Measurements from ENCODE around the gene GRIA1. TPM values are rescaled to one million over a fixed set of nuclear protein-coding genes. Genes with fewer than 3 reads are reported as not detected.

The GRIA1 gene
- total and polyA plus RNA-seq, 10 of the 15 experiments (the other 5 are each of a cell fraction or from before 2014, with no cell fraction given): 0.04 to 0.18 (median 0.04) TPM; not detected in 7

GRCh38 chr5:153749960-153750359, 259.5 kb downstream of the GRIA1 start (continued):
- TF ChIP-seq CUX1 (IDR thresholded peaks at IDR 0.05; ENCODE audit: insufficient replicate concordance, low read depth, low read length) (no peak), RAD51 (IDR thresholded peaks at IDR 0.05) (no peak), ZBTB33 (IDR thresholded peaks at IDR 0.05) (no peak), RUNX3 (IDR thresholded peaks at IDR 0.05; ENCODE audit: low read length) (no peak), ATF7 (IDR thresholded peaks at IDR 0.05; ENCODE audit: low read depth) (no peak), FOXK2 (IDR thresholded peaks at IDR 0.05) (no peak), HSF1 (IDR thresholded peaks at IDR 0.05; ENCODE audit: low read depth, low read length) (no peak), CBX3 (IDR thresholded peaks at IDR 0.05; ENCODE audit: borderline replicate concordance, low read depth) (no peak)

Measured in GM12878 (cell line).